ENCODE results near the gene GSN.

The GSN gene

GRCh38 chr9:121331992-121332685 is 64.2 kb downstream of the GSN start:
- WGBS, 2 experiments, result 90 to 93% methylated on average over 13 to 14 of the region's 14 CpGs
- Histone ChIP-seq H3K4me3 (ENCODE audit: insufficient read depth, low read depth, low read length) (no peak overlapping the region), H3K27ac (ENCODE audit: insufficient read depth, low read depth, low read length, poor library complexity, severe bottlenecking) (no peak overlapping the region), H3K36me3 (ENCODE audit: control insufficient read depth, insufficient read depth, low read length) (no peaks in the 10 kb centered on the region), H3K4me1 (ENCODE audit: control insufficient read depth, insufficient read depth, low read length) (no peaks in the 10 kb centered on the region), H3K27me3 (ENCODE audit: control insufficient read depth, insufficient read depth, low read length, poor library complexity, severe bottlenecking) (no peaks in the 10 kb centered on the region), H3K9me3 (ENCODE audit: control insufficient read depth, low read length) (no peaks in the 10 kb centered on the region)

GRCh38 chr9:121333950-121334773 is 66.2 kb downstream of the GSN start:
- Histone ChIP-seq H3K27me3 (ENCODE audit: control insufficient read depth, insufficient read depth, low read length, poor library complexity, severe bottlenecking) (no peaks in the 10 kb centered on the region), H3K4me3 (ENCODE audit: insufficient read depth, low read depth, low read length) (no peak overlapping the region), H3K27ac (ENCODE audit: insufficient read depth, low read depth, low read length, poor library complexity, severe bottlenecking) (no peak overlapping the region), H3K36me3 (ENCODE audit: control insufficient read depth, insufficient read depth, low read length) (no peaks in the 10 kb centered on the region), H3K9me3 (ENCODE audit: control insufficient read depth, low read length) (no peaks in the 10 kb centered on the region), H3K4me1 (ENCODE audit: control insufficient read depth, insufficient read depth, low read length) (no peaks in the 10 kb centered on the region)
- WGBS, 2 experiments, result 91 to 92% methylated on average over 8 of the region's 8 CpGs

- no peaks in the 10 kb centered on the region for H3K4me1 ChIP-seq (ENCODE audit: control insufficient read depth, insufficient read depth, low read length)
- H3K9me3 ChIP-seq (ENCODE audit: control insufficient read depth, low read length), result no peaks in the 10 kb centered on the region
- no peaks in the 10 kb centered on the region for H3K27me3 ChIP-seq (ENCODE audit: control insufficient read depth, insufficient read depth, low read length, poor library complexity, severe bottlenecking)
- no peaks in the 10 kb centered on the region for H3K36me3 ChIP-seq (ENCODE audit: control insufficient read depth, insufficient read depth, low read length)
- WGBS, 2 experiments, result 92 to 95% methylated on average over 3 to 4 of the region's 4 CpGs
- no peak overlapping the region for H3K27ac ChIP-seq (ENCODE audit: insufficient read depth, low read depth, low read length, poor library complexity, severe bottlenecking)
- no peak overlapping the region for H3K4me3 ChIP-seq (ENCODE audit: insufficient read depth, low read depth, low read length)
Observed at GRCh38 chr9:121336665-121337064, 68.7 kb downstream of the GSN start.

- Histone ChIP-seq H3K27me3 (ENCODE audit: control insufficient read depth, insufficient read depth, low read length, poor library complexity, severe bottlenecking) (no peaks in the 10 kb centered on the region), H3K4me3 (ENCODE audit: insufficient read depth, low read depth, low read length) (no peak overlapping the region), H3K36me3 (ENCODE audit: control insufficient read depth, insufficient read depth, low read length) (no peaks in the 10 kb centered on the region), H3K27ac (ENCODE audit: insufficient read depth, low read depth, low read length, poor library complexity, severe bottlenecking) (no peak overlapping the region), H3K9me3 (ENCODE audit: control insufficient read depth, low read length) (no peaks in the 10 kb centered on the region), H3K4me1 (ENCODE audit: control insufficient read depth, insufficient read depth, low read length) (no peaks in the 10 kb centered on the region)
- WGBS, 2 experiments, result 94 to 98% methylated on average over 2 of the region's 2 CpGs
Observed at GRCh38 chr9:121339437-121339836, 71.5 kb downstream of the GSN start.

GRCh38 chr9:121340676-121341392 is 72.9 kb downstream of the GSN start:
- Histone ChIP-seq H3K4me3 (ENCODE audit: insufficient read depth, low read depth, low read length) (no peak overlapping the region), H3K27ac (ENCODE audit: insufficient read depth, low read depth, low read length, poor library complexity, severe bottlenecking) (no peak overlapping the region), H3K9me3 (ENCODE audit: control insufficient read depth, low read length) (no peaks in the 10 kb centered on the region), H3K27me3 (ENCODE audit: control insufficient read depth, insufficient read depth, low read length, poor library complexity, severe bottlenecking) (no peaks in the 10 kb centered on the region), H3K4me1 (ENCODE audit: control insufficient read depth, insufficient read depth, low read length) (no peaks in the 10 kb centered on the region), H3K36me3 (ENCODE audit: control insufficient read depth, insufficient read depth, low read length) (no peaks in the 10 kb centered on the region)
- 95 to 96% methylated on average over 6 of the region's 6 CpGs for WGBS, 2 experiments

GRCh38 chr9:121344184-121344583 is 76.2 kb downstream of the GSN start:
- no peaks in the 10 kb centered on the region for H3K27me3 ChIP-seq (ENCODE audit: control insufficient read depth, insufficient read depth, low read length, poor library complexity, severe bottlenecking)
- H3K36me3 ChIP-seq (ENCODE audit: control insufficient read depth, insufficient read depth, low read length), result no peaks in the 10 kb centered on the region
- H3K4me3 ChIP-seq (ENCODE audit: insufficient read depth, low read depth, low read length), result no peak overlapping the region
- 94 to 96% methylated on average over 4 of the region's 4 CpGs for WGBS, 2 experiments
- H3K27ac ChIP-seq (ENCODE audit: insufficient read depth, low read depth, low read length, poor library complexity, severe bottlenecking), result no peak overlapping the region
- no peaks in the 10 kb centered on the region for H3K9me3 ChIP-seq (ENCODE audit: control insufficient read depth, low read length)
- no peaks in the 10 kb centered on the region for H3K4me1 ChIP-seq (ENCODE audit: control insufficient read depth, insufficient read depth, low read length)

GRCh38 chr9:121345070-121345469 is 77.1 kb downstream of the GSN start:
- H3K4me1 ChIP-seq (ENCODE audit: control insufficient read depth, insufficient read depth, low read length), result no peaks in the 10 kb centered on the region
- no peaks in the 10 kb centered on the region for H3K9me3 ChIP-seq (ENCODE audit: control insufficient read depth, low read length)
- no peak overlapping the region for H3K27ac ChIP-seq (ENCODE audit: insufficient read depth, low read depth, low read length, poor library complexity, severe bottlenecking)
- no peak overlapping the region for H3K4me3 ChIP-seq (ENCODE audit: insufficient read depth, low read depth, low read length)
- H3K36me3 ChIP-seq (ENCODE audit: control insufficient read depth, insufficient read depth, low read length), result no peaks in the 10 kb centered on the region
- H3K27me3 ChIP-seq (ENCODE audit: control insufficient read depth, insufficient read depth, low read length, poor library complexity, severe bottlenecking), result no peaks in the 10 kb centered on the region
- 99 to 100% methylated on average over 3 of the region's 3 CpGs for WGBS, 2 experiments

GRCh38 chr9:121348221-121348620 is 80.3 kb downstream of the GSN start:
- Histone ChIP-seq H3K27me3 (ENCODE audit: control insufficient read depth, insufficient read depth, low read length, poor library complexity, severe bottlenecking) (no peaks in the 10 kb centered on the region), H3K36me3 (ENCODE audit: control insufficient read depth, insufficient read depth, low read length) (no peaks in the 10 kb centered on the region), H3K4me3 (ENCODE audit: insufficient read depth, low read depth, low read length) (no peak overlapping the region), H3K4me1 (ENCODE audit: control insufficient read depth, insufficient read depth, low read length) (no peaks in the 10 kb centered on the region), H3K9me3 (ENCODE audit: control insufficient read depth, low read length) (no peaks in the 10 kb centered on the region), H3K27ac (ENCODE audit: insufficient read depth, low read depth, low read length, poor library complexity, severe bottlenecking) (no peak overlapping the region)
- 93 to 94% methylated on average over 3 of the region's 3 CpGs for WGBS, 2 experiments

- Histone ChIP-seq H3K27ac (ENCODE audit: insufficient read depth, low read depth, low read length, poor library complexity, severe bottlenecking) (no peak overlapping the region), H3K4me1 (ENCODE audit: control insufficient read depth, insufficient read depth, low read length) (no peaks in the 10 kb centered on the region), H3K4me3 (ENCODE audit: insufficient read depth, low read depth, low read length) (no peak overlapping the region), H3K9me3 (ENCODE audit: control insufficient read depth, low read length) (no peaks in the 10 kb centered on the region), H3K36me3 (ENCODE audit: control insufficient read depth, insufficient read depth, low read length) (no peaks in the 10 kb centered on the region), H3K27me3 (ENCODE audit: control insufficient read depth, insufficient read depth, low read length, poor library complexity, severe bottlenecking) (no peaks in the 10 kb centered on the region)
- 93 to 94% methylated on average over 7 of the region's 8 CpGs for WGBS, 2 experiments
Observed at GRCh38 chr9:121349009-121349408, 81.0 kb downstream of the GSN start.

- Histone ChIP-seq H3K9me3 (ENCODE audit: control insufficient read depth, low read length) (no peaks in the 10 kb centered on the region), H3K36me3 (ENCODE audit: control insufficient read depth, insufficient read depth, low read length) (no peaks in the 10 kb centered on the region), H3K27me3 (ENCODE audit: control insufficient read depth, insufficient read depth, low read length, poor library complexity, severe bottlenecking) (no peaks in the 10 kb centered on the region), H3K4me3 (ENCODE audit: insufficient read depth, low read depth, low read length) (no peak overlapping the region), H3K27ac (ENCODE audit: insufficient read depth, low read depth, low read length, poor library complexity, severe bottlenecking) (no peak overlapping the region), H3K4me1 (ENCODE audit: control insufficient read depth, insufficient read depth, low read length) (no peaks in the 10 kb centered on the region)
- 100% methylated on average over 1 of the region's 1 CpG; no CpG with 5 or more reads in 1 of the 2 experiments for WGBS, 2 experiments
Observed at GRCh38 chr9:121350036-121350435, 82.1 kb downstream of the GSN start.
